HL-60 (cell line): ENCODE measurements around the gene ZDHHC20.

Experiments
- CTCF ChIP-seq: IDR thresholded peaks from one replicate; pipeline ENCODE4 v1.5.1; 2011; ENCODE audit warnings: low read length, control low read depth, inconsistent platforms; ENCODE audit not compliant: insufficient read depth
- GABPA ChIP-seq: IDR thresholded peaks from 2 replicates; pipeline ENCODE4 v1.6.1; 2012; ENCODE audit warnings: low read depth
- POLR2AphosphoS5 ChIP-seq: IDR thresholded peaks from 2 replicates; pipeline ENCODE4 v1.6.1; 2012; ENCODE audit warnings: low read depth
- REST ChIP-seq: IDR thresholded peaks from 2 replicates; pipeline ENCODE4 v1.6.1; 2012; ENCODE audit warnings: low read depth; ENCODE audit not compliant: insufficient replicate concordance

GRCh38 chr13:21435231-21435630 is 23.9 kb downstream of the ZDHHC20 start:
- TF ChIP-seq CTCF (no peak), POLR2AphosphoS5 (no peak), REST (no peak), GABPA (no peak)
